Endothelial cell of umbilical vein (primary cell): ENCODE results near the gene ADARB2. TPM values are rescaled to one million over a fixed set of nuclear protein-coding genes. Genes with fewer than 3 reads are reported as not detected.

Experiments
- BruUV-seq: library from RNA; stranded (reverse); fragments of 400-500 nt; replicated peaks from 2 replicates; lab custom pipeline; 2021; lab: Mats Ljungman, UMichigan
- CTCF ChIA-PET: fragments of 300-600, 350-600 bp; sonication (Branson Sonifier 250); formaldehyde crosslinking; loops from one replicate; lab custom pipeline; 2021; ENCODE audit warnings: antibody characterized with exemption, inconsistent platforms; lab: Charles Lee
- POLR2A ChIA-PET: fragments of 300-600, 350-600 bp; sonication (Branson Sonifier 250); formaldehyde crosslinking; loops from one replicate; lab custom pipeline; 2021; ENCODE audit warnings: antibody characterized with exemption, inconsistent platforms; lab: Charles Lee
- DNase-seq: peaks from one replicate; pipeline ENCODE4 v3.0.0-alpha.2; 2011; ENCODE audit warnings: low read depth, low spot score
- FAIRE-seq: peaks from 2 replicates; lab custom pipeline; 2011; peaks lifted over from hg19 to GRCh38; lab: Jason Lieb, UNC
- H2AFZ ChIP-seq: 2 replicates; pipeline ENCODE4 v1.6.0; 2012; ENCODE audit warnings: low read depth, low read length, control low read depth, inconsistent platforms
- H3K27ac ChIP-seq: 2 replicates; pipeline ENCODE4 v1.5.1; 2011; ENCODE audit warnings: low read depth, mild to moderate bottlenecking, control low read depth, low read length, moderate library complexity; ENCODE audit not compliant: insufficient read depth
- H3K27me3 ChIP-seq, 2 experiments: 2 replicates each; pipeline versions ENCODE4 v1.6.0 to v1.6.1; 2011; ENCODE audit warnings: low read length in 2 of 2, mixed read lengths in 1 of 2; ENCODE audit not compliant: control insufficient read depth in 2 of 2, insufficient read depth in 2 of 2
- H3K36me3 ChIP-seq, 2 experiments: 2 replicates in 1 of 2; 3 replicates in 1 of 2; pipeline ENCODE4 v1.5.1; 2011; ENCODE audit warnings: low read length in 2 of 2, mild to moderate bottlenecking in 1 of 2, moderate library complexity in 1 of 2; ENCODE audit not compliant: control insufficient read depth in 2 of 2, insufficient read depth in 2 of 2; ENCODE audit errors: extremely low read depth in 1 of 2
- H3K4me1 ChIP-seq: 3 replicates; pipeline ENCODE4 v1.5.1; 2011; ENCODE audit warnings: mild to moderate bottlenecking, low read length; ENCODE audit not compliant: control insufficient read depth, insufficient read depth; ENCODE audit errors: extremely low read depth
- H3K4me2 ChIP-seq: 2 replicates; pipeline ENCODE4 v1.6.1; 2011; ENCODE audit warnings: low read length, control low read depth, mixed read lengths; ENCODE audit not compliant: insufficient read depth
- H3K4me3 ChIP-seq, 3 experiments: fragments of 200-600 bp in 1 of 3; sonication (generic), shearing (Covaris generic) in 1 of 3; replicated peaks in 1 of 3; 2 replicates each; pipeline ENCODE4 v1.5.1; 2011 to 2016; ENCODE audit warnings: control low read depth in 3 of 3, low read length in 3 of 3, mild to moderate bottlenecking in 2 of 3, inconsistent platforms in 1 of 3, low read depth in 1 of 3, moderate library complexity in 1 of 3; ENCODE audit not compliant: insufficient read depth in 1 of 3
- H3K79me2 ChIP-seq: 2 replicates; pipeline ENCODE4 v1.6.0; 2012; ENCODE audit warnings: low read length, inconsistent platforms; ENCODE audit not compliant: control insufficient read depth, insufficient read depth
- H3K9ac ChIP-seq: replicated peaks from 2 replicates; pipeline ENCODE3; 2011; ENCODE audit warnings: low read length, control low read depth; ENCODE audit not compliant: insufficient read depth; ENCODE audit errors: extremely low read depth
- H3K9me1 ChIP-seq: replicated peaks from 3 replicates; pipeline ENCODE4 v1.6.0; 2011; ENCODE audit warnings: mild to moderate bottlenecking, low read length; ENCODE audit not compliant: control insufficient read depth, insufficient read depth; ENCODE audit errors: extremely low read depth
- H3K9me3 ChIP-seq: replicated peaks from 2 replicates; pipeline ENCODE4 v1.5.1; 2012; ENCODE audit warnings: low read length, inconsistent platforms; ENCODE audit not compliant: control insufficient read depth, insufficient read depth
- H4K20me1 ChIP-seq: replicated peaks from 2 replicates; pipeline ENCODE3; 2011; ENCODE audit warnings: mild to moderate bottlenecking, low read length; ENCODE audit not compliant: control insufficient read depth, insufficient read depth; ENCODE audit errors: extremely low read depth
- EZH2 ChIP-seq: IDR thresholded peaks from 2 replicates; pipeline ENCODE4 v1.6.1; 2012; ENCODE audit warnings: borderline replicate concordance, low read depth, mild to moderate bottlenecking, moderate library complexity, low read length, inconsistent platforms; ENCODE audit not compliant: severe bottlenecking
- FOS ChIP-seq: IDR thresholded peaks from 2 replicates; pipeline ENCODE4 v1.6.1; 2011; ENCODE audit warnings: mild to moderate bottlenecking, low read length, moderate library complexity, borderline replicate concordance; ENCODE audit not compliant: insufficient read depth
- GATA2 ChIP-seq: IDR thresholded peaks from 2 replicates; pipeline ENCODE4 v1.7.0; 2011; ENCODE audit warnings: low read depth, mild to moderate bottlenecking, moderate library complexity, mixed read lengths, low read length; ENCODE audit not compliant: insufficient read length, insufficient read depth
- JUN ChIP-seq: IDR thresholded peaks from 2 replicates; pipeline ENCODE4 v1.6.1; 2011; ENCODE audit warnings: borderline replicate concordance, low read depth; ENCODE audit not compliant: insufficient read length, insufficient read depth
- MYC ChIP-seq: IDR thresholded peaks from one replicate; pipeline ENCODE4 v1.6.1; 2011; ENCODE audit warnings: mild to moderate bottlenecking, low read depth, low read length
- POLR2A ChIP-seq: IDR thresholded peaks from 2 replicates; pipeline ENCODE4 v1.6.1; 2012; ENCODE audit warnings: low read depth, mild to moderate bottlenecking, control low read depth, low read length
- POLR2AphosphoS5 ChIP-seq: IDR thresholded peaks from 2 replicates; pipeline ENCODE4 v1.6.1; 2012; ENCODE audit warnings: low read depth, mild to moderate bottlenecking, control low read depth, low read length, moderate library complexity; ENCODE audit not compliant: insufficient read depth
- dilution Hi-C: fragments of 300-500 bp; cut with MboI; formaldehyde crosslinking; loops from one replicate; pipeline ENCODE4 v1.15.0; 2019; ENCODE audit warnings: low sequenced_read_pairs; ENCODE audit not compliant: extremely low pct_ligation_motif_present
- intact Hi-C: fragments of 100-400 bp; cut with micrococcal nuclease; formaldehyde crosslinking; loops from one replicate; pipeline ENCODE4 v1.10.0; 2022
- polyA plus RNA-seq, 4 experiments: library from polyadenylated mRNA; depleted of rRNA in 3 of 4; stranded (reverse) in 3 of 4; unstranded in 1 of 4; fragments of >200 nt; gene quantifications; 2 replicates each; pipeline versions ENCODE4 v1.2.1 to v1.2.3, GENCODE V29; 2011 to 2012; ENCODE audit warnings: missing spikeins in 1 of 4
- total RNA-seq: library from RNA; stranded (reverse); gene quantifications from 2 replicates; pipeline ENCODE4 v1.2.3, GENCODE V29; 2021
- TF ChIP-seq, protein P1 (sequence below), 2 donors: IDR thresholded peaks; 1 replicate in 1 of 2; 2 replicates in 1 of 2; pipeline ENCODE4 v1.5.1; 2011; ENCODE audit warnings: low read length in 2 of 2, mild to moderate bottlenecking in 2 of 2, moderate library complexity in 2 of 2, control low read depth in 1 of 2, inconsistent platforms in 1 of 2, low read depth in 1 of 2; ENCODE audit not compliant: insufficient read depth in 1 of 2; ENCODE audit errors: extremely low read depth in 1 of 2
- TF ChIP-seq, protein P2 (sequence below): IDR thresholded peaks from 2 replicates; pipeline ENCODE4 v1.6.1; 2011; ENCODE audit not compliant: insufficient read depth, insufficient read length

Gene ADARB2
- total and polyA plus RNA-seq, 2 donors (not counting 3 experiments of a cell fraction or from before 2014, with no cell fraction given) = not detected

DNA sequence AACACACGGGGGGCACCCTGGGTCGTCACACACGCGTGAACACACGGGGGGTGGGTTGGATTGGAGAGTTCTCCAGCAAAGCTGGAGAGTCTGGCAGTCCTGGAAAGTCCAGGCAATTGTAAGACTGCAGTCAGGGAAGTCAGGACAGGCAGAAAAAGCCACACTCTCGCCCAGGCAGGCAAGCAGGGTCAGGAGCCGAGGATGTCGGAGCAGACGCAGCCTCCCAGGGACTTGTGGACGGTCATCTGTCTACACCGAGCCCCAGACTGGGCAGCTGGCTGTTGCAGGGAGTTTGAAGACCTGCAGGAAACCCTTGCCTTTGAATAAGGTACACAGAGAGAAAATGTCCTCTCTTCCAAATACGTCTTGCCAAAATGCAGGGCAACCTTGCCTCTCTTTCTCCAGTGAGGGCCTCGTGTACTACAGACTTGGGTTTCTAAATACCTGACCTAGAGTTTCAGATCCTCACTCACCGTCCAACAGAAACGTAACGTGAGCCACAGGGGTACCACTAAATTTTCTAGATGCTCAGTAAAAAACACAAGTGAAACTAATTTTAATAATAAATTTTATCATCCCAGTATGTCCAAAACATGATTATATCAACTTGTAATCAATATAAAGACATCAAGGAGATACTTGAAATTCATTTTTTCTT is 176.7 kb downstream of the ADARB2 start:
- Histone ChIP-seq H4K20me1 (no peaks in the 10 kb centered on the region), H3K79me2 (no peaks in the 10 kb centered on the region), H3K9me3 (peaks cover 4% of the 10 kb centered on the region), H3K36me3 (no peaks in the 10 kb centered on the region), H3K4me1 (no peaks in the 10 kb centered on the region), H3K27ac (no peak overlapping the region), H3K4me2 (no peak overlapping the region), H3K4me3 (no peak overlapping the region), H2AFZ (no peak overlapping the region), H3K9ac (no peak overlapping the region), H3K9me1 (no peaks in the 10 kb centered on the region), H3K27me3 (no peaks in the 10 kb centered on the region)
- dilution Hi-C loops (no loop called here), intact Hi-C loops (no loop called here)
- BruUV-seq = no TSS peak
- CTCF ChIA-PET = no interaction called here
- POLR2A ChIA-PET = no interaction called here
- TF ChIP-seq POLR2A = no peak
- no peak for TF ChIP-seq FOS
- TF ChIP-seq, protein P1, sequence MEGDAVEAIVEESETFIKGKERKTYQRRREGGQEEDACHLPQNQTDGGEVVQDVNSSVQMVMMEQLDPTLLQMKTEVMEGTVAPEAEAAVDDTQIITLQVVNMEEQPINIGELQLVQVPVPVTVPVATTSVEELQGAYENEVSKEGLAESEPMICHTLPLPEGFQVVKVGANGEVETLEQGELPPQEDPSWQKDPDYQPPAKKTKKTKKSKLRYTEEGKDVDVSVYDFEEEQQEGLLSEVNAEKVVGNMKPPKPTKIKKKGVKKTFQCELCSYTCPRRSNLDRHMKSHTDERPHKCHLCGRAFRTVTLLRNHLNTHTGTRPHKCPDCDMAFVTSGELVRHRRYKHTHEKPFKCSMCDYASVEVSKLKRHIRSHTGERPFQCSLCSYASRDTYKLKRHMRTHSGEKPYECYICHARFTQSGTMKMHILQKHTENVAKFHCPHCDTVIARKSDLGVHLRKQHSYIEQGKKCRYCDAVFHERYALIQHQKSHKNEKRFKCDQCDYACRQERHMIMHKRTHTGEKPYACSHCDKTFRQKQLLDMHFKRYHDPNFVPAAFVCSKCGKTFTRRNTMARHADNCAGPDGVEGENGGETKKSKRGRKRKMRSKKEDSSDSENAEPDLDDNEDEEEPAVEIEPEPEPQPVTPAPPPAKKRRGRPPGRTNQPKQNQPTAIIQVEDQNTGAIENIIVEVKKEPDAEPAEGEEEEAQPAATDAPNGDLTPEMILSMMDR (IDR thresholded peaks at IDR 0.05; ENCODE audit: extremely low read depth in 1 of 2, insufficient read depth in 1 of 2, low read depth in 1 of 2, low read length in 2 of 2) = no peak
- no peak for TF ChIP-seq MYC
- TF ChIP-seq, protein P2, sequence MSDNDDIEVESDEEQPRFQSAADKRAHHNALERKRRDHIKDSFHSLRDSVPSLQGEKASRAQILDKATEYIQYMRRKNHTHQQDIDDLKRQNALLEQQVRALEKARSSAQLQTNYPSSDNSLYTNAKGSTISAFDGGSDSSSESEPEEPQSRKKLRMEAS = no peak
- TF ChIP-seq EZH2 = no peak
- no peak for TF ChIP-seq POLR2AphosphoS5
- TF ChIP-seq GATA2 = no peak
- no peak for TF ChIP-seq JUN
- DNase-seq = no peak
- FAIRE-seq = no peak
